SU-DHL-6 (cell line): ENCODE data around the gene ARHGAP10.

Experiments used
- H2AFZ ChIP-seq: fragments of 200-600 bp; sonication (generic); 2 replicates; pipeline ENCODE4 v1.6.1; 2014; ENCODE audit warnings: low read depth, mild to moderate bottlenecking, moderate library complexity, mixed read lengths, antibody characterized with exemption, low read length; ENCODE audit not compliant: severe bottlenecking
- H3F3A ChIP-seq: fragments of 200-600 bp; shearing (Covaris generic); 2 replicates; pipeline ENCODE4 v1.6.0; 2016; ENCODE audit warnings: antibody characterized with exemption, mild to moderate bottlenecking; ENCODE audit not compliant: insufficient read depth
- H3K27ac ChIP-seq: fragments of 200-600 bp; sonication (generic); 2 replicates; pipeline ENCODE4 v1.5.1; 2016; ENCODE audit warnings: low read depth, mild to moderate bottlenecking, low read length, moderate library complexity, mixed read lengths
- H3K27me3 ChIP-seq: fragments of 200-600 bp; sonication (generic), shearing (Covaris generic); 2 replicates; pipeline ENCODE4 v1.6.0; 2014; ENCODE audit warnings: mild to moderate bottlenecking, low read length
- H3K36me3 ChIP-seq: fragments of 200-600 bp; sonication (generic); 2 replicates; pipeline ENCODE4 v1.6.1; 2014; ENCODE audit warnings: mild to moderate bottlenecking, low read length, mixed read lengths
- H3K4me2 ChIP-seq: fragments of 300-600, 200-600 bp; shearing (Covaris generic), sonication (generic); 2 replicates; pipeline ENCODE4 v1.6.0; 2014; ENCODE audit warnings: low read length, low read depth, mild to moderate bottlenecking; ENCODE audit not compliant: poor library complexity, severe bottlenecking
- H3K4me3 ChIP-seq: fragments of 200-600 bp; sonication (generic); 2 replicates; pipeline ENCODE4 v1.5.1; 2014; ENCODE audit warnings: antibody characterized with exemption, low read length, mild to moderate bottlenecking, mixed read lengths; ENCODE audit not compliant: insufficient read depth, poor library complexity, severe bottlenecking
- H3K79me2 ChIP-seq: fragments of 200-600 bp; sonication (generic); 2 replicates; pipeline ENCODE4 v1.6.1; 2014; ENCODE audit warnings: mild to moderate bottlenecking, low read length, moderate library complexity; ENCODE audit not compliant: insufficient read depth
- H3K9ac ChIP-seq: fragments of 200-600 bp; sonication (generic); 2 replicates; pipeline ENCODE4 v1.7.0; 2014; ENCODE audit warnings: mild to moderate bottlenecking, low read length
- H3K9me2 ChIP-seq: fragments of 200-600 bp; sonication (generic); replicated peaks from 2 replicates; pipeline ENCODE4 v1.6.1; 2014; ENCODE audit warnings: low read length; ENCODE audit not compliant: insufficient read depth
- H3K9me3 ChIP-seq: fragments of 200-600 bp; sonication (generic); 2 replicates; pipeline ENCODE4 v1.6.1; 2014; ENCODE audit warnings: low read length, mixed read lengths; ENCODE audit not compliant: insufficient read depth
- H4K20me1 ChIP-seq: fragments of 200-600 bp; sonication (generic); 2 replicates; pipeline ENCODE4 v1.6.1; 2014; ENCODE audit warnings: low read depth, mild to moderate bottlenecking, antibody characterized with exemption, low read length, moderate library complexity, mixed read lengths
- EZH2phosphoT487 ChIP-seq: fragments of 200-600 bp; sonication (generic), shearing (Covaris generic); conservative IDR thresholded peaks from 2 replicates; pipeline ENCODE4 v1.6.1; 2018; ENCODE audit warnings: mild to moderate bottlenecking, antibody characterized with exemption, low read length, moderate library complexity, mixed read lengths
- TF ChIP-seq, protein P1 (sequence below): fragments of 200-600 bp; sonication (generic); IDR thresholded peaks from one replicate; pipeline ENCODE4 v1.5.1; 2017; ENCODE audit warnings: antibody characterized with exemption, mild to moderate bottlenecking, low read length, moderate library complexity; ENCODE audit not compliant: insufficient read depth, poor library complexity, severe bottlenecking

ARHGAP10 gene

GRCh38 chr4:147950841-147951240, 219.0 kb downstream of the ARHGAP10 start:
- Histone ChIP-seq H3K9ac (no peak overlapping the region), H3K4me3 (no peak overlapping the region), H2AFZ (no peak overlapping the region), H3K27me3 (no peaks in the 10 kb centered on the region), H3K9me3 (no peaks in the 10 kb centered on the region), H3K9me2 (no peaks in the 10 kb centered on the region), H3K4me2 (no peak overlapping the region), H3K27ac (no peak overlapping the region), H3K36me3 (no peaks in the 10 kb centered on the region), H3K79me2 (no peaks in the 10 kb centered on the region), H4K20me1 (no peaks in the 10 kb centered on the region), H3F3A (no peaks in the 10 kb centered on the region)
- no peak for TF ChIP-seq EZH2phosphoT487
- TF ChIP-seq, protein P1, sequence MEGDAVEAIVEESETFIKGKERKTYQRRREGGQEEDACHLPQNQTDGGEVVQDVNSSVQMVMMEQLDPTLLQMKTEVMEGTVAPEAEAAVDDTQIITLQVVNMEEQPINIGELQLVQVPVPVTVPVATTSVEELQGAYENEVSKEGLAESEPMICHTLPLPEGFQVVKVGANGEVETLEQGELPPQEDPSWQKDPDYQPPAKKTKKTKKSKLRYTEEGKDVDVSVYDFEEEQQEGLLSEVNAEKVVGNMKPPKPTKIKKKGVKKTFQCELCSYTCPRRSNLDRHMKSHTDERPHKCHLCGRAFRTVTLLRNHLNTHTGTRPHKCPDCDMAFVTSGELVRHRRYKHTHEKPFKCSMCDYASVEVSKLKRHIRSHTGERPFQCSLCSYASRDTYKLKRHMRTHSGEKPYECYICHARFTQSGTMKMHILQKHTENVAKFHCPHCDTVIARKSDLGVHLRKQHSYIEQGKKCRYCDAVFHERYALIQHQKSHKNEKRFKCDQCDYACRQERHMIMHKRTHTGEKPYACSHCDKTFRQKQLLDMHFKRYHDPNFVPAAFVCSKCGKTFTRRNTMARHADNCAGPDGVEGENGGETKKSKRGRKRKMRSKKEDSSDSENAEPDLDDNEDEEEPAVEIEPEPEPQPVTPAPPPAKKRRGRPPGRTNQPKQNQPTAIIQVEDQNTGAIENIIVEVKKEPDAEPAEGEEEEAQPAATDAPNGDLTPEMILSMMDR: no peak

- Histone ChIP-seq H3K9ac (no peak overlapping the region), H3K9me2 (no peaks in the 10 kb centered on the region), H4K20me1 (no peaks in the 10 kb centered on the region), H3K9me3 (no peaks in the 10 kb centered on the region), H3K36me3 (no peaks in the 10 kb centered on the region), H3K79me2 (no peaks in the 10 kb centered on the region), H3K4me3 (no peak overlapping the region), H3K4me2 (no peak overlapping the region), H3K27ac (no peak overlapping the region), H3F3A (no peaks in the 10 kb centered on the region), H2AFZ (no peak overlapping the region), H3K27me3 (no peaks in the 10 kb centered on the region)
- TF ChIP-seq, protein P1: no peak
- TF ChIP-seq EZH2phosphoT487: no peak
Observed at GRCh38 chr4:147954850-147955249, 223.0 kb downstream of the ARHGAP10 start.

DNA sequence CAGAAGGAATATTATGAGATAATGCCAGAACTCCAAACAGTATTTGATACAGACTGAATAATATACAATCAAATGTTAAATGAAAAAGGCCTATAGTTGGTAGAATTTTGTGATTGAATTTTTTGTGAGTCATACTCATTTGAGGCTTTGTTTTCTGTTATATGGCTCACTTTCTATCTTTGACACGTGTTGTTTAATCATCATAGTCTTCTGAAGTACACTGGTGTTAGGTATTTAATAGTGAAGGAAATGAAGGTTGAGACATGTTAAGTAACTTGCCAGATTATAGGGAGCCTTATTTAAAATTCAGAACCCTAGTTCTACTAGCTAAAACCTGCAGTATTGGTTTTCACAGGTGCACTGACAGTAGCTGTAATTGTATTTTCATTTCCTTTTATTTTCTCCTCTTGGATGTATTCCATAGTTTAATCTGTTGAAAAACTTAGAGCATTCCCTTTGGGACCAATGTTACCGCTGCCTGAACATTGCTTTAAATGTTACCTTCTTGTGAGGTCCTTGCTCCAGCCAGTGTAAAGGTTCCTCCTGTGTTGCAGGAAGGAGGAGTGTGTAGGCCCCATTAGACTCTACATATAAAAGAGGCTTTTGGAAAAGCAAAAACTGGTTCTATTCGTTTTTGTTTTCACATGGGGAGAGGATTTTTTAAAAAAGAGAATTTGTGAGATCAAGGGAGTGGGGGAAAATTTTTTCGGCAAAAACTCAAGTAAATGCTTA, 224.1 kb downstream of the ARHGAP10 start:
- Histone ChIP-seq H3K9me2 (no peaks in the 10 kb centered on the region), H3K4me3 (no peak overlapping the region), H3K4me2 (no peak overlapping the region)

More for the DNA sequence above, 224.1 kb downstream of the ARHGAP10 start:
- Histone ChIP-seq H2AFZ (no peak overlapping the region), H3K9ac (no peak overlapping the region), H4K20me1 (no peaks in the 10 kb centered on the region), H3K27ac (no peak overlapping the region), H3K36me3 (no peaks in the 10 kb centered on the region), H3K9me3 (no peaks in the 10 kb centered on the region), H3F3A (no peaks in the 10 kb centered on the region), H3K27me3 (no peaks in the 10 kb centered on the region), H3K79me2 (no peaks in the 10 kb centered on the region)
- TF ChIP-seq, protein P1: no peak
- no peak for TF ChIP-seq EZH2phosphoT487
